K562 (cell line): ENCODE data around the gene RASAL3. TPM values are rescaled to one million over a fixed set of nuclear protein-coding genes. Genes with fewer than 3 reads are reported as not detected.

Source experiments
- ATAC-seq: fragments of 200-7000 bp; cut with Tn5 transposase; 3 replicates; pipeline ENCODE4 v1.9.1; 2020; ENCODE audit warnings: moderate library complexity
- BruUV-seq: library from RNA; stranded (reverse); fragments of 400-500 nt; replicated peaks from 2 replicates; lab custom pipeline; 2021; lab: Mats Ljungman, UMichigan
- CTCF ChIA-PET: fragments of 300-600 bp; formaldehyde crosslinking; extraction: SDS; loops from one replicate; lab custom pipeline; 2021; ENCODE audit warnings: low intra/inter-chr PET ratio; lab: Yijun Ruan, JAX
- POLR2A ChIA-PET: fragments of 300-600, 350-650 bp; sonication (Branson Sonifier 250); formaldehyde crosslinking; extraction: SDS; loops from one replicate; lab custom pipeline; 2021; ENCODE audit warnings: antibody characterized with exemption, inconsistent platforms; lab: Yijun Ruan, JAX
- DNase-seq, 4 experiments: peaks; one replicate each; pipeline versions ENCODE4 v3.0.0 to v3.0.0-alpha.2; 2011 to 2018; ENCODE audit warnings: low spot score in 3 of 4, mixed read lengths in 3 of 4; ENCODE audit errors: extremely low read depth in 1 of 4
- FAIRE-seq: peaks from 2 replicates; lab custom pipeline; 2011; peaks lifted over from hg19 to GRCh38; lab: Jason Lieb, UNC
- H2AFZ ChIP-seq: 2 replicates; pipeline ENCODE4 v1.6.0; 2011; ENCODE audit warnings: low read depth, low read length, control low read depth, inconsistent platforms
- H3K27ac ChIP-seq: fragments of 200-600 bp; 3 replicates; pipeline ENCODE4 v1.8.0; 2011; ENCODE audit warnings: low read depth, mild to moderate bottlenecking, control low read depth, inconsistent platforms, low read length, moderate library complexity, mixed read lengths; ENCODE audit errors: extremely low read depth
- H3K27me3 ChIP-seq, 2 experiments: fragments of 300-600 bp in 1 of 2; 2 replicates in 1 of 2; 3 replicates in 1 of 2; pipeline versions ENCODE4 v1.6.0 to v1.8.0; 2011; ENCODE audit warnings: inconsistent platforms in 2 of 2, low read length in 2 of 2, mild to moderate bottlenecking in 1 of 2, mixed read lengths in 1 of 2, moderate library complexity in 1 of 2; ENCODE audit not compliant: control insufficient read depth in 2 of 2, insufficient read depth in 2 of 2
- H3K36me3 ChIP-seq: fragments of 300-600 bp; 3 replicates; pipeline ENCODE4 v1.8.0; 2011; ENCODE audit warnings: mild to moderate bottlenecking, low read length, inconsistent platforms; ENCODE audit not compliant: control insufficient read depth, insufficient read depth
- H3K4me1 ChIP-seq, 2 experiments: fragments of 200-600 bp in 1 of 2; replicated peaks in 1 of 2; 2 replicates in 1 of 2; 3 replicates in 1 of 2; pipeline versions ENCODE4 v1.5.1 to v1.8.0; 2011; ENCODE audit warnings: inconsistent platforms in 2 of 2, low read length in 2 of 2, mild to moderate bottlenecking in 1 of 2, mixed read lengths in 1 of 2, moderate library complexity in 1 of 2; ENCODE audit not compliant: control insufficient read depth in 2 of 2, insufficient read depth in 2 of 2
- H3K4me2 ChIP-seq: 2 replicates; pipeline ENCODE4 v1.6.1; 2011; ENCODE audit warnings: low read length, control low read depth, inconsistent platforms, mixed read lengths; ENCODE audit not compliant: insufficient read depth
- H3K4me3 ChIP-seq: fragments of 200-600 bp; sonication (generic), shearing (Covaris generic); 2 replicates; pipeline ENCODE4 v1.5.1; 2016; ENCODE audit warnings: control low read depth, inconsistent platforms
- H3K79me2 ChIP-seq: fragments of 200-600 bp; 3 replicates; pipeline ENCODE4 v1.8.0; 2011; ENCODE audit warnings: low read length, inconsistent platforms; ENCODE audit not compliant: control insufficient read depth, insufficient read depth
- H3K9ac ChIP-seq, 2 experiments: 2 replicates each; pipeline versions ENCODE4 v1.6.0 to v1.6.1; 2011; ENCODE audit warnings: low read depth in 2 of 2, low read length in 2 of 2, control low read depth in 1 of 2, inconsistent platforms in 1 of 2, mild to moderate bottlenecking in 1 of 2, mixed read lengths in 1 of 2; ENCODE audit not compliant: insufficient read depth in 1 of 2
- H3K9me1 ChIP-seq: one replicate; pipeline ENCODE4 v1.6.0; 2011; ENCODE audit warnings: inconsistent platforms, mild to moderate bottlenecking, low read length, moderate library complexity; ENCODE audit not compliant: control insufficient read depth, insufficient read depth
- H3K9me3 ChIP-seq: replicated peaks from 2 replicates; pipeline ENCODE4 v1.5.1; 2011; ENCODE audit warnings: low read depth, low read length, inconsistent platforms; ENCODE audit not compliant: control insufficient read depth, insufficient read depth
- H4K20me1 ChIP-seq: replicated peaks from 2 replicates; pipeline ENCODE4 v1.6.1; 2011; ENCODE audit warnings: low read length, inconsistent platforms, mixed read lengths; ENCODE audit not compliant: control insufficient read depth, insufficient read depth
- BRCA1 ChIP-seq, 2 experiments: fragments of 450-650 bp in 1 of 2; sonication (generic) in 1 of 2; formaldehyde crosslinking in 1 of 2; IDR thresholded peaks; 2 replicates each; pipeline versions ENCODE4 v1.5.0 to v1.6.1; 2017 to 2020; ENCODE audit warnings: mild to moderate bottlenecking in 1 of 2, missing genetic modification reagents in 1 of 2
- BRD4 ChIP-seq: fragments of 200-600 bp; sonication (generic); IDR thresholded peaks from 2 replicates; pipeline ENCODE4 v1.6.1; 2017; ENCODE audit warnings: inconsistent platforms
- DNMT1 ChIP-seq: fragments of 450-650 bp; IDR thresholded peaks from 2 replicates; pipeline ENCODE4 v1.6.1; 2016; ENCODE audit warnings: antibody characterized with exemption, mild to moderate bottlenecking
- ELF1 ChIP-seq: fragments of 200-800 bp; sonication (Bioruptor generic); IDR thresholded peaks from 2 replicates; pipeline ENCODE4 v1.6.1; 2016; ENCODE audit warnings: missing genetic modification characterization, missing compliant biosample characterization
- FOXK2 ChIP-seq, 2 experiments: fragments of 450-650 bp; IDR thresholded peaks in 1 of 2; conservative IDR thresholded peaks in 1 of 2; 2 replicates each; pipeline ENCODE4 v1.6.1; 2016; ENCODE audit warnings: low read depth in 2 of 2, mild to moderate bottlenecking in 1 of 2
- FUS ChIP-seq: fragments of 200-400 bp; formaldehyde crosslinking; optimal IDR thresholded peaks from 2 replicates; pipeline ENCODE3; 2017; ENCODE audit warnings: low read depth, low read length
- GATAD2A ChIP-seq: fragments of 450-650 bp; IDR thresholded peaks from 2 replicates; pipeline ENCODE4 v1.6.1; 2017
- HCFC1 ChIP-seq: IDR thresholded peaks from 2 replicates; pipeline ENCODE4 v1.6.1; 2012; ENCODE audit warnings: low read depth, low read length, improper control_type of control experiment
- KLF16 ChIP-seq: IDR thresholded peaks from 2 replicates; pipeline ENCODE4 v1.6.1; 2016; ENCODE audit warnings: antibody characterized with exemption
- RUNX1 ChIP-seq: sonication (generic); IDR thresholded peaks from 2 replicates; pipeline ENCODE4 v1.6.1; 2016; ENCODE audit warnings: antibody characterized with exemption, low read depth
- SREBF1 ChIP-seq: fragments of 150-350 bp; IDR thresholded peaks from 2 replicates; pipeline ENCODE4 v1.6.1; 2014; ENCODE audit warnings: antibody characterized with exemption, low read depth, low read length, borderline replicate concordance
- TAF9B ChIP-seq: fragments of 450-650 bp; IDR thresholded peaks from 2 replicates; pipeline ENCODE4 v1.6.1; 2018; ENCODE audit warnings: mild to moderate bottlenecking; ENCODE audit not compliant: partially characterized antibody
- ZC3H8 ChIP-seq: fragments of 450-650 bp; IDR thresholded peaks from 2 replicates; pipeline ENCODE4 v1.6.1; 2017
- ZNF780A ChIP-seq: fragments of 250-450 bp; sonication (Bioruptor Pico); IDR thresholded peaks from 2 replicates; pipeline ENCODE4 v1.5.0; 2021; ENCODE audit warnings: mild to moderate bottlenecking
- ZNF830 ChIP-seq: fragments of 250-450 bp; sonication (Bioruptor Pico); IDR thresholded peaks from 2 replicates; pipeline ENCODE4 v1.5.0; 2021; ENCODE audit warnings: mild to moderate bottlenecking
- WGBS: fragments of 100-300 bp; shearing (Covaris generic); methylation state at CpG from one replicate; pipeline ENCODE4 v1.1.6; 2016; ENCODE audit warnings: low coverage, mixed read lengths; ENCODE audit not compliant: insufficient coverage; ENCODE audit errors: missing lambda C conversion rate; 5-methylcytosine and 5-hydroxymethylcytosine counted together
- in situ Hi-C: fragments of 300-500 bp; cut with MboI; formaldehyde crosslinking; loops from 4 replicates; pipeline ENCODE4 v1.15.0; 2018; ENCODE audit warnings: inconsistent platforms, mixed read lengths
- intact Hi-C: fragments of 100-400 bp; cut with micrococcal nuclease; formaldehyde crosslinking; loops from 2 replicates; pipeline ENCODE4 v1.14.2; 2022
- polyA plus RNA-seq, 8 experiments: library from polyadenylated mRNA; depleted of rRNA in 4 of 8; stranded (reverse) in 5 of 8; unstranded in 3 of 8; fragments of >200 nt; fragmentation: Nextera tagmentation in 2 of 8; fragmentation: Illumina TruSeq in 1 of 8; extraction: Ambion mirVana in 2 of 8; extraction: Trizol in 1 of 8; gene quantifications; 2 replicates each; pipeline versions ENCODE4 v1.2.1 to v1.2.3, GENCODE V29; 2011 to 2014; ENCODE audit warnings: inconsistent platforms in 1 of 8, missing spikeins in 1 of 8
- total RNA-seq, 7 experiments: library from RNA; depleted of rRNA in 6 of 7; stranded (reverse); fragments of >200 nt in 6 of 7; fragmentation: Illumina TruSeq in 2 of 7; extraction: Trizol in 2 of 7; gene quantifications; 2 replicates each; pipeline versions ENCODE4 v1.2.1 to v1.2.3, GENCODE V29; 2011 to 2021; ENCODE audit warnings: low replicate concordance in 1 of 7
- TF ChIP-seq, protein P1 (sequence below): fragments of 250-450 bp; sonication (Bioruptor Pico); IDR thresholded peaks from 2 replicates; pipeline ENCODE4 v1.4.0; 2020; ENCODE audit warnings: mild to moderate bottlenecking
- TF ChIP-seq, protein P2 (sequence below): fragments of 450-650 bp; IDR thresholded peaks from 2 replicates; pipeline ENCODE4 v1.6.1; 2017; ENCODE audit warnings: mild to moderate bottlenecking, moderate library complexity
- TF ChIP-seq, protein P3 (sequence below): sonication (generic); formaldehyde crosslinking; IDR thresholded peaks from 2 replicates; pipeline ENCODE4 v1.8.0; 2023; ENCODE audit warnings: mild to moderate bottlenecking, missing genetic modification reagents
- TF ChIP-seq, protein P4 (sequence below), 2 experiments: fragments of 450-650 bp; IDR thresholded peaks; 2 replicates each; pipeline ENCODE4 v1.6.1; 2016

The RASAL3 gene
- total and polyA plus RNA-seq, 9 of the 15 experiments (the other 6 are each of a cell fraction or from before 2014, with no cell fraction given), result 0.07 to 0.44 TPM; not detected in 7

DNA sequence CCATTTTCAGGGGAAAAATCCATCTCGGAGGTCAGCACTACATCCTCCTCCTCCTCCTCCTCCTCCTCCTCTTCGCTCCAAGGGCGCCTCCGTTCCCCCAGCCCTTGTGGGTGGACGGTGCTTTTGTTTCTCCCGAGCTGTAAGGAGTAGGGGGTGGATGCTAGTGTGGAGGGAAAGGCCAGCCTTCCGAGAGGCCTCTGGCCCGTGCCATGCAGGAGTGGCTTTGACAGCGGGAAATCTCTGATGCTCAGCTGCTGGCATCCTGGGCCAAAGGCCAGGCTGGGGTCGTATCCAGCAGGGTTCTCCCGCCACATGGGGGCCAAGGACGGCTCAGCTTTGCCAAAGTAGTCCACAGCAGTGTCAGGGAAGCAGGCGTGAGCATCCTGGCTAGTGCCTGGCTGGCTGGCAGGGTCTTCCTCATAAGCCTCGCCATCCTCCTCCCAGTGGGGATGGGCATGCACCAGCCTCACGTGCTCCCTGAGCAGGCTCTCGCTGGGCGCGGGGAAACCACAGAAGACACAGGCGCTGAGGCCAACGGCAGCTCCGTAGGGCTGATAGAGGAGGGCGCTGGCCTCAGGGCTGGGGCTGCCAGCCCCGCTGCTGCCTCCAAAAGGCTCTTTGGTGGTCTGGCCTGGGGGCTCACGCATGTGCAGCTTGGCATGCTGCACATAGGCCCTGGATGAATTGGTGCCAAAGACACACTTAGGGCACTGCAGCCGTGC, 25.1 kb downstream of the RASAL3 start:
- H3K36me3 ChIP-seq, result no peaks in the 10 kb centered on the region
- WGBS, result 23% methylated on average over 24 of the region's 25 CpGs
- no peak overlapping the region for H2AFZ ChIP-seq
- ATAC-seq (no peak), FAIRE-seq (no peak), DNase-seq (no peak)
- H3K9me3 ChIP-seq, result no peaks in the 10 kb centered on the region
- no peak overlapping the region for H3K4me3 ChIP-seq
- H3K4me1 ChIP-seq, result peaks cover 7 to 35% of the 10 kb centered on the region in 2 experiments
- peaks cover 14 to 45% of the 10 kb centered on the region in 2 experiments; a peak in 4 of 5 replicates for H3K27me3 ChIP-seq
- no peak overlapping the region for H3K27ac ChIP-seq
- POLR2A ChIA-PET, result interaction anchor here (0.6 to 1.0 kb wide), 3 partner anchors 13 to 24 kb away, joined by 3 read pairs; no protein-coding TSS in a partner anchor
- H3K9me1 ChIP-seq, result no peaks in the 10 kb centered on the region
- intact Hi-C loops (no loop called here), in situ Hi-C loops (no loop called here)
- no peaks in the 10 kb centered on the region for H4K20me1 ChIP-seq
- no peak overlapping the region for H3K4me2 ChIP-seq
- no peaks in the 10 kb centered on the region for H3K79me2 ChIP-seq
- no TSS peak for BruUV-seq
- no peak overlapping the region; a peak in 1 of 4 replicates for H3K9ac ChIP-seq
- CTCF ChIA-PET, result no interaction called here
- TF ChIP-seq TAF9B (no peak), BRCA1 (IDR thresholded peaks at IDR 0.05) (no peak), BRCA1 (CRISPR knock-in tag; IDR thresholded peaks at IDR 0.05) (no peak), FUS (no peak), ZC3H8 (no peak), SREBF1 (no peak), HCFC1 (no peak), KLF16 (no peak), FOXK2 (conservative IDR thresholded peaks at IDR 0.05 in 1 of 2, IDR thresholded peaks at IDR 0.05 in 1 of 2; ENCODE audit: low read depth in 2 of 2) (no peak), DNMT1 (no peak), ZNF780A (CRISPR knock-in tag) (no peak), RUNX1 (no peak), ZNF830 (CRISPR knock-in tag) (no peak), GATAD2A (no peak), BRD4 (no peak), ELF1 (tag) (no peak)
- TF ChIP-seq, protein P1, sequence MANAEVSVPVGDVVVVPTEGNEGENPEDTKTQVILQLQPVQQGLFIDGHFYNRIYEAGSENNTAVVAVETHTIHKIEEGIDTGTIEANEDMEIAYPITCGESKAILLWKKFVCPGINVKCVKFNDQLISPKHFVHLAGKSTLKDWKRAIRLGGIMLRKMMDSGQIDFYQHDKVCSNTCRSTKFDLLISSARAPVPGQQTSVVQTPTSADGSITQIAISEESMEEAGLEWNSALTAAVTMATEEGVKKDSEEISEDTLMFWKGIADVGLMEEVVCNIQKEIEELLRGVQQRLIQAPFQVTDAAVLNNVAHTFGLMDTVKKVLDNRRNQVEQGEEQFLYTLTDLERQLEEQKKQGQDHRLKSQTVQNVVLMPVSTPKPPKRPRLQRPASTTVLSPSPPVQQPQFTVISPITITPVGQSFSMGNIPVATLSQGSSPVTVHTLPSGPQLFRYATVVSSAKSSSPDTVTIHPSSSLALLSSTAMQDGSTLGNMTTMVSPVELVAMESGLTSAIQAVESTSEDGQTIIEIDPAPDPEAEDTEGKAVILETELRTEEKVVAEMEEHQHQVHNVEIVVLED (CRISPR knock-in tag), result no peak
- TF ChIP-seq, protein P2, sequence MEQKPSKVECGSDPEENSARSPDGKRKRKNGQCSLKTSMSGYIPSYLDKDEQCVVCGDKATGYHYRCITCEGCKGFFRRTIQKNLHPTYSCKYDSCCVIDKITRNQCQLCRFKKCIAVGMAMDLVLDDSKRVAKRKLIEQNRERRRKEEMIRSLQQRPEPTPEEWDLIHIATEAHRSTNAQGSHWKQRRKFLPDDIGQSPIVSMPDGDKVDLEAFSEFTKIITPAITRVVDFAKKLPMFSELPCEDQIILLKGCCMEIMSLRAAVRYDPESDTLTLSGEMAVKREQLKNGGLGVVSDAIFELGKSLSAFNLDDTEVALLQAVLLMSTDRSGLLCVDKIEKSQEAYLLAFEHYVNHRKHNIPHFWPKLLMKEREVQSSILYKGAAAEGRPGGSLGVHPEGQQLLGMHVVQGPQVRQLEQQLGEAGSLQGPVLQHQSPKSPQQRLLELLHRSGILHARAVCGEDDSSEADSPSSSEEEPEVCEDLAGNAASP, result no peak
- TF ChIP-seq, protein P3, sequence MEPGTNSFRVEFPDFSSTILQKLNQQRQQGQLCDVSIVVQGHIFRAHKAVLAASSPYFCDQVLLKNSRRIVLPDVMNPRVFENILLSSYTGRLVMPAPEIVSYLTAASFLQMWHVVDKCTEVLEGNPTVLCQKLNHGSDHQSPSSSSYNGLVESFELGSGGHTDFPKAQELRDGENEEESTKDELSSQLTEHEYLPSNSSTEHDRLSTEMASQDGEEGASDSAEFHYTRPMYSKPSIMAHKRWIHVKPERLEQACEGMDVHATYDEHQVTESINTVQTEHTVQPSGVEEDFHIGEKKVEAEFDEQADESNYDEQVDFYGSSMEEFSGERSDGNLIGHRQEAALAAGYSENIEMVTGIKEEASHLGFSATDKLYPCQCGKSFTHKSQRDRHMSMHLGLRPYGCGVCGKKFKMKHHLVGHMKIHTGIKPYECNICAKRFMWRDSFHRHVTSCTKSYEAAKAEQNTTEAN (CRISPR knock-in tag), result no peak
- TF ChIP-seq, protein P4, sequence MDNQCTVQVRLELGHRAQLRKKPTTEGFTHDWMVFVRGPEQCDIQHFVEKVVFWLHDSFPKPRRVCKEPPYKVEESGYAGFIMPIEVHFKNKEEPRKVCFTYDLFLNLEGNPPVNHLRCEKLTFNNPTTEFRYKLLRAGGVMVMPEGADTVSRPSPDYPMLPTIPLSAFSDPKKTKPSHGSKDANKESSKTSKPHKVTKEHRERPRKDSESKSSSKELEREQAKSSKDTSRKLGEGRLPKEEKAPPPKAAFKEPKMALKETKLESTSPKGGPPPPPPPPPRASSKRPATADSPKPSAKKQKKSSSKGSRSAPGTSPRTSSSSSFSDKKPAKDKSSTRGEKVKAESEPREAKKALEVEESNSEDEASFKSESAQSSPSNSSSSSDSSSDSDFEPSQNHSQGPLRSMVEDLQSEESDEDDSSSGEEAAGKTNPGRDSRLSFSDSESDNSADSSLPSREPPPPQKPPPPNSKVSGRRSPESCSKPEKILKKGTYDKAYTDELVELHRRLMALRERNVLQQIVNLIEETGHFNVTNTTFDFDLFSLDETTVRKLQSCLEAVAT (IDR thresholded peaks at IDR 0.05), result no peak
